HL-60/S4 treated with retinoic acid at 250 ng/mL for 4 days and 3 days (cell line): ENCODE results near the gene ETV6.

Experiments
- in situ Hi-C: fragments of 300-500 bp; cut with MboI; formaldehyde crosslinking; loops from 2 replicates; pipeline ENCODE4 v1.7.0; 2022; ENCODE audit warnings: low sequenced_read_pairs

ETV6 gene

GRCh38 chr12:11839091-11839641, 189.7 kb downstream of the ETV6 start:
- in situ Hi-C loops = no loop called here

GRCh38 chr12:11840366-11840765, 190.9 kb downstream of the ETV6 start:
- in situ Hi-C loops = no loop called here

- in situ Hi-C loops = no loop called here
Measured at GRCh38 chr12:11846488-11846887, 197.0 kb downstream of the ETV6 start.

GRCh38 chr12:11847539-11847938, 198.1 kb downstream of the ETV6 start:
- in situ Hi-C loops = no loop called here

- in situ Hi-C loops = no loop called here
Measured at GRCh38 chr12:11849757-11850504, 200.5 kb downstream of the ETV6 start.

- in situ Hi-C loops = no loop called here
Measured at GRCh38 chr12:11853126-11853525, 203.7 kb downstream of the ETV6 start.

- in situ Hi-C loops = no loop called here
Measured at GRCh38 chr12:11854011-11854499, 204.6 kb downstream of the ETV6 start.

GRCh38 chr12:11855983-11856374, 206.5 kb downstream of the ETV6 start:
- in situ Hi-C loops = no loop called here

GRCh38 chr12:11856971-11857370, 207.5 kb downstream of the ETV6 start:
- in situ Hi-C loops = no loop called here

GRCh38 chr12:11859705-11860425, 210.4 kb downstream of the ETV6 start:
- in situ Hi-C loops = no loop called here

GRCh38 chr12:11861155-11861863, 211.8 kb downstream of the ETV6 start:
- in situ Hi-C loops = no loop called here

- in situ Hi-C loops = no loop called here
Measured at GRCh38 chr12:11861864-11862600, 212.6 kb downstream of the ETV6 start.

- in situ Hi-C loops = no loop called here
Measured at GRCh38 chr12:11862798-11863197, 213.3 kb downstream of the ETV6 start.

GRCh38 chr12:11863478-11863906, 214.0 kb downstream of the ETV6 start:
- in situ Hi-C loops = no loop called here

- in situ Hi-C loops = no loop called here
Measured at GRCh38 chr12:11863988-11864387, 214.5 kb downstream of the ETV6 start.

- in situ Hi-C loops = no loop called here
Measured at GRCh38 chr12:11865824-11866223, 216.3 kb downstream of the ETV6 start.

- in situ Hi-C loops = no loop called here
Measured at GRCh38 chr12:11868027-11868426, 218.6 kb downstream of the ETV6 start.

GRCh38 chr12:11869406-11869805, 219.9 kb downstream of the ETV6 start:
- in situ Hi-C loops = no loop called here

- in situ Hi-C loops = no loop called here
Measured at GRCh38 chr12:11870041-11870451, 220.6 kb downstream of the ETV6 start.

- in situ Hi-C loops = no loop called here
Measured at GRCh38 chr12:11872055-11872454, 222.6 kb downstream of the ETV6 start.
